ENCODE data around the gene TIMM8B. TPM values are rescaled to one million over a fixed set of nuclear protein-coding genes. Genes with fewer than 3 reads are reported as not detected.
"Not testable (repeated sequence)": the region's sequence is repeated elsewhere in the genome, so short reads cannot be mapped to it uniquely, and the experiment has no call there.

Gene TIMM8B
- total RNA-seq, 2 experiments from 2014 or later, result 38.9 to 40.0 TPM

- DNase-seq, result no peak
- Mint-ChIP-seq H3K27me3 (no peaks in the 10 kb centered on the region), H3K9me3 (no peaks in the 10 kb centered on the region), H3K36me3 (ENCODE audit: low read depth) (peaks cover 54% of the 10 kb centered on the region), H3K27ac (peak overlapping the region; percentile 4), H3K4me1 (peaks cover 13% of the 10 kb centered on the region), H3K4me3 (no peak overlapping the region)
- CTCF ChIA-PET, result interaction anchor here (1.4 to 1.6 kb wide), 2 partner anchors 75 to 125 kb away, joined by 4 to 7 read pairs; no protein-coding TSS in a partner anchor
- POLR2A ChIA-PET, result interaction anchor here (0.7 to 0.9 kb wide), 2 partner anchors 33 to 291 kb away, joined by 3 to 4 read pairs; partner anchors contain the start of genes DLAT and PPP2R1B
Measured at GRCh38 chr11:112057170-112057569, 29.4 kb downstream of the TIMM8B start.

GRCh38 chr11:112051768-112052167 lies 34.8 kb downstream of the TIMM8B start:
- H3K36me3 Mint-ChIP-seq (ENCODE audit: low read depth), result peaks cover 68% of the 10 kb centered on the region
- no peak for DNase-seq
- no peak overlapping the region for H3K4me3 Mint-ChIP-seq
- H3K27ac Mint-ChIP-seq, result no peak overlapping the region
- no peaks in the 10 kb centered on the region for H3K9me3 Mint-ChIP-seq
- ChIA-PET CTCF (no interaction called here), POLR2A (no interaction called here)
- H3K27me3 Mint-ChIP-seq, result no peaks in the 10 kb centered on the region
- peaks cover 10% of the 10 kb centered on the region for H3K4me1 Mint-ChIP-seq

- ChIA-PET CTCF (interaction anchor here (0.7 kb wide), 1 partner anchor 124 kb away, joined by 3 read pairs; no protein-coding TSS in a partner anchor), POLR2A (no interaction called here)
- Mint-ChIP-seq H3K27me3 (no peaks in the 10 kb centered on the region), H3K4me3 (no peak overlapping the region), H3K27ac (no peak overlapping the region), H3K36me3 (ENCODE audit: low read depth) (peaks cover 69% of the 10 kb centered on the region), H3K4me1 (peaks cover 7% of the 10 kb centered on the region), H3K9me3 (no peaks in the 10 kb centered on the region)
- DNase-seq, result no peak
Measured at GRCh38 chr11:112050721-112051120, 35.8 kb downstream of the TIMM8B start.

GRCh38 chr11:112049777-112050176 lies 36.8 kb downstream of the TIMM8B start:
- ChIA-PET POLR2A (no interaction called here), CTCF (no interaction called here)
- Mint-ChIP-seq H3K36me3 (ENCODE audit: low read depth) (peaks cover 73% of the 10 kb centered on the region), H3K4me1 (peaks cover 7% of the 10 kb centered on the region), H3K27me3 (no peaks in the 10 kb centered on the region), H3K4me3 (no peak overlapping the region), H3K27ac (no peak overlapping the region), H3K9me3 (no peaks in the 10 kb centered on the region)
- no peak for DNase-seq

GRCh38 chr11:112048256-112048655 lies 38.3 kb downstream of the TIMM8B start:
- H3K4me1 Mint-ChIP-seq, H3K27ac Mint-ChIP-seq, DNase-seq, H3K4me3 Mint-ChIP-seq, CTCF ChIA-PET, POLR2A ChIA-PET, H3K27me3 Mint-ChIP-seq, H3K9me3 Mint-ChIP-seq: not testable (repeated sequence)
- H3K36me3 Mint-ChIP-seq (ENCODE audit: low read depth), result peaks cover 74% of the 10 kb centered on the region

- H3K36me3 Mint-ChIP-seq (ENCODE audit: low read depth), result peaks cover 62% of the 10 kb centered on the region
- H3K27ac Mint-ChIP-seq, H3K9me3 Mint-ChIP-seq, DNase-seq, H3K4me3 Mint-ChIP-seq, CTCF ChIA-PET, H3K27me3 Mint-ChIP-seq, POLR2A ChIA-PET: not testable (repeated sequence)
- peaks cover 16% of the 10 kb centered on the region for H3K4me1 Mint-ChIP-seq
Measured at GRCh38 chr11:112046647-112047046, 39.9 kb downstream of the TIMM8B start.

GRCh38 chr11:112044961-112045360 lies 41.6 kb downstream of the TIMM8B start:
- H3K27me3 Mint-ChIP-seq, result no peaks in the 10 kb centered on the region
- H3K4me1 Mint-ChIP-seq, result peaks cover 19% of the 10 kb centered on the region
- peaks cover 54% of the 10 kb centered on the region for H3K36me3 Mint-ChIP-seq (ENCODE audit: low read depth)
- H3K27ac Mint-ChIP-seq, result no peak overlapping the region
- ChIA-PET POLR2A (no interaction called here), CTCF (no interaction called here)
- H3K9me3 Mint-ChIP-seq, result no peaks in the 10 kb centered on the region
- no peak overlapping the region for H3K4me3 Mint-ChIP-seq
- no peak for DNase-seq

- Mint-ChIP-seq H3K9me3 (no peaks in the 10 kb centered on the region), H3K27me3 (no peaks in the 10 kb centered on the region), H3K27ac (no peak overlapping the region), H3K36me3 (ENCODE audit: low read depth) (peaks cover 51% of the 10 kb centered on the region), H3K4me1 (peaks cover 11% of the 10 kb centered on the region), H3K4me3 (no peak overlapping the region)
- POLR2A ChIA-PET, result interaction anchor here (0.7 kb wide), 1 partner anchor 26 kb away, joined by 3 read pairs; no protein-coding TSS in a partner anchor
- CTCF ChIA-PET, result interaction anchor here (1.2 kb wide), 1 partner anchor 70 kb away, joined by 3 read pairs; no protein-coding TSS in a partner anchor
- DNase-seq, result no peak
Measured at GRCh38 chr11:112042961-112043304, 43.6 kb downstream of the TIMM8B start.

- H3K36me3 Mint-ChIP-seq (ENCODE audit: low read depth), result peaks cover 50% of the 10 kb centered on the region
- H3K27me3 Mint-ChIP-seq, result no peaks in the 10 kb centered on the region
- H3K4me3 Mint-ChIP-seq, result no peak overlapping the region
- no peaks in the 10 kb centered on the region for H3K9me3 Mint-ChIP-seq
- DNase-seq, result no peak
- H3K4me1 Mint-ChIP-seq, result peaks cover 11% of the 10 kb centered on the region
- ChIA-PET POLR2A (interaction anchor here (0.7 kb wide), 1 partner anchor 27 kb away, joined by 3 read pairs; no protein-coding TSS in a partner anchor), CTCF (interaction anchor here (1.2 kb wide), 1 partner anchor 70 kb away, joined by 3 read pairs; no protein-coding TSS in a partner anchor)
- no peak overlapping the region for H3K27ac Mint-ChIP-seq
Measured at GRCh38 chr11:112042161-112042960, 44.2 kb downstream of the TIMM8B start.

- Mint-ChIP-seq H3K4me1 (peaks cover 12% of the 10 kb centered on the region), H3K36me3 (ENCODE audit: low read depth) (peaks cover 40% of the 10 kb centered on the region), H3K27ac (no peak overlapping the region), H3K4me3 (no peak overlapping the region), H3K27me3 (no peaks in the 10 kb centered on the region), H3K9me3 (no peaks in the 10 kb centered on the region)
- ChIA-PET POLR2A (interaction anchor here (0.6 kb wide), 1 partner anchor 9 kb away, joined by 3 read pairs; no protein-coding TSS in a partner anchor), CTCF (no interaction called here)
- no peak for DNase-seq
Measured at GRCh38 chr11:112037527-112037926, 49.0 kb downstream of the TIMM8B start.

Other genes with a start within 250 kb of the TIMM8B start
- 10 to 100 TPM; 24.8 to 25.0 TPM for gene ALG9, start 215.2 kb downstream of the TIMM8B start, total RNA-seq
- gene FDXACB1, start 207.6 kb downstream of the TIMM8B start, total RNA-seq, result 1 to 10 TPM; 2.9 to 3.6 TPM
- 10 to 100 TPM; 19.0 to 19.4 TPM for gene CFAP68, start 207.2 kb downstream of the TIMM8B start, total RNA-seq
- not detected for gene CRYAB, start 175.0 kb downstream of the TIMM8B start, total RNA-seq
- not detected for gene HSPB2, start 174.0 kb downstream of the TIMM8B start, total RNA-seq
- gene C11orf52, start 167.8 kb downstream of the TIMM8B start, total RNA-seq, result not detected
- 1 to 10 TPM; 5.6 to 7.4 TPM for gene DIXDC1, start 149.4 kb downstream of the TIMM8B start, total RNA-seq
- gene DLAT, start 61.3 kb downstream of the TIMM8B start, total RNA-seq, result 10 to 100 TPM; 26.2 to 26.7 TPM
- gene PIH1D2, start 12.7 kb downstream of the TIMM8B start, total RNA-seq, result under 1 TPM in 1 of 2 experiments, not detected in 1; 0.18 TPM
- 10 to 100 TPM; 21.2 to 23.9 TPM for gene NKAPD1, start 12.5 kb downstream of the TIMM8B start, total RNA-seq
- gene SDHD, start 117 bp upstream of the TIMM8B start, total RNA-seq, result 10 to 100 TPM; 76.7 to 78.5 TPM
- not detected for gene IL18, start 77.3 kb upstream of the TIMM8B start, total RNA-seq
- under 1 TPM in 1 of 2 experiments, not detected in 1; 0.30 TPM for gene TEX12, start 80.6 kb upstream of the TIMM8B start, total RNA-seq
- gene BCO2, start 88.8 kb upstream of the TIMM8B start, total RNA-seq, result 1 to 10 TPM; 1.0 to 1.4 TPM
- 10 to 100 TPM; 20.5 to 22.9 TPM for gene PTS, start 139.7 kb upstream of the TIMM8B start, total RNA-seq
- gene PLET1, start 174.1 kb upstream of the TIMM8B start, total RNA-seq, result not detected

Measured in activated CD4-positive, alpha-beta memory T cell treated with anti-CD3 and anti-CD28 coated beads, Interleukin-2, amount 10 ng/mL, durations not matched to agents 7 days and 5 days (primary cell).